Measurements from ENCODE around the gene TM9SF3. TPM values are rescaled to one million over a fixed set of nuclear protein-coding genes. Genes with fewer than 3 reads are reported as not detected.

TM9SF3 gene
- total RNA-seq, 1 donor from 2014 or later, result 74.9 TPM

- intact Hi-C loops (cut with micrococcal nuclease), result no loop called here
Observed at GRCh38 chr10:96482815-96483588, 103.8 kb downstream of the TM9SF3 start.

GRCh38 chr10:96478355-96478754 lies 108.5 kb downstream of the TM9SF3 start:
- intact Hi-C loops (cut with micrococcal nuclease), result no loop called here

GRCh38 chr10:96473866-96474265 lies 112.9 kb downstream of the TM9SF3 start:
- intact Hi-C loops (cut with micrococcal nuclease), result no loop called here

GRCh38 chr10:96470116-96470743 lies 116.6 kb downstream of the TM9SF3 start:
- intact Hi-C loops (cut with micrococcal nuclease), result no loop called here

- intact Hi-C loops (cut with micrococcal nuclease), result no loop called here
Observed at GRCh38 chr10:96468845-96469244, 118.0 kb downstream of the TM9SF3 start.

Other genes with a start within 250 kb of the TM9SF3 start
- gene OPALIN, start 228.0 kb downstream of the TM9SF3 start, total RNA-seq, result not detected in 2 replicates
- gene TLL2, start 73.1 kb downstream of the TM9SF3 start, total RNA-seq, result 0.10 TPM in 1 of 2 replicates, not detected in the other
- 6.1 and 6.3 TPM in 2 replicates for gene PIK3AP1, start 133.5 kb upstream of the TM9SF3 start, total RNA-seq
- 26.7 and 30.5 TPM in 2 replicates for gene LCOR, start 245.3 kb upstream of the TM9SF3 start, total RNA-seq